DND-41 (cell line): ENCODE measurements around the gene TRPM3.

Experiments
- ATAC-seq: fragments of 200-7000 bp; cut with Tn5 transposase; 3 replicates; pipeline ENCODE4 v1.9.1; 2021; ENCODE audit warnings: low read depth; ENCODE audit not compliant: insufficient read depth
- DNase-seq: peaks from one replicate; pipeline ENCODE4 v3.0.0-alpha.2; 2020
- H2AFZ ChIP-seq: 2 replicates; pipeline ENCODE4 v1.6.0; 2012; ENCODE audit warnings: low read depth, low read length
- H3K27ac ChIP-seq: 2 replicates; pipeline ENCODE4 v1.5.1; 2012; ENCODE audit warnings: low read length, inconsistent platforms
- H3K27me3 ChIP-seq: fragments of 200-600 bp; sonication (generic); 2 replicates; pipeline ENCODE4 v1.6.0; 2012; ENCODE audit warnings: low read length, mild to moderate bottlenecking, inconsistent platforms; ENCODE audit not compliant: insufficient read depth, poor library complexity
- H3K36me3 ChIP-seq: 2 replicates; pipeline ENCODE4 v1.5.1; 2012; ENCODE audit warnings: low read length, inconsistent platforms; ENCODE audit not compliant: insufficient read depth
- H3K4me1 ChIP-seq: 2 replicates; pipeline ENCODE4 v1.5.1; 2012; ENCODE audit warnings: mild to moderate bottlenecking, low read length; ENCODE audit not compliant: insufficient read depth
- H3K4me2 ChIP-seq: 2 replicates; pipeline ENCODE4 v1.6.0; 2012; ENCODE audit warnings: mild to moderate bottlenecking, moderate library complexity, low read length, inconsistent platforms; ENCODE audit not compliant: insufficient read depth
- H3K4me3 ChIP-seq, 2 experiments: fragments of 200-600 bp in 1 of 2; shearing (Covaris generic) in 1 of 2; 2 replicates each; pipeline ENCODE4 v1.5.1; 2012 to 2016; ENCODE audit warnings: inconsistent platforms in 2 of 2, low read length in 2 of 2, mild to moderate bottlenecking in 2 of 2, low read depth in 1 of 2, moderate library complexity in 1 of 2
- H3K79me2 ChIP-seq: 2 replicates; pipeline ENCODE4 v1.6.0; 2012; ENCODE audit warnings: low read length, inconsistent platforms; ENCODE audit not compliant: insufficient read depth
- H3K9ac ChIP-seq: 2 replicates; pipeline ENCODE4 v1.6.0; 2012; ENCODE audit warnings: low read depth, mild to moderate bottlenecking, inconsistent platforms, low read length, moderate library complexity
- H3K9me3 ChIP-seq: 2 replicates; pipeline ENCODE4 v1.5.1; 2012; ENCODE audit warnings: low read length, moderate library complexity, mild to moderate bottlenecking, inconsistent platforms; ENCODE audit not compliant: insufficient read depth, severe bottlenecking
- H4K20me1 ChIP-seq: 2 replicates; pipeline ENCODE4 v1.6.0; 2012; ENCODE audit warnings: low read length; ENCODE audit not compliant: insufficient read depth
- EZH2 ChIP-seq: IDR thresholded peaks from 3 replicates; pipeline ENCODE4 v1.6.1; 2012; ENCODE audit warnings: borderline replicate concordance, low read depth, mild to moderate bottlenecking, moderate library complexity, low read length, inconsistent platforms; ENCODE audit not compliant: severe bottlenecking
- TF ChIP-seq, protein P1 (sequence below): IDR thresholded peaks from 2 replicates; pipeline ENCODE4 v1.5.1; 2012; ENCODE audit warnings: borderline replicate concordance, low read length, moderate library complexity, mild to moderate bottlenecking; ENCODE audit not compliant: poor library complexity, severe bottlenecking; ENCODE audit errors: extremely low read depth

TRPM3 gene

DNA sequence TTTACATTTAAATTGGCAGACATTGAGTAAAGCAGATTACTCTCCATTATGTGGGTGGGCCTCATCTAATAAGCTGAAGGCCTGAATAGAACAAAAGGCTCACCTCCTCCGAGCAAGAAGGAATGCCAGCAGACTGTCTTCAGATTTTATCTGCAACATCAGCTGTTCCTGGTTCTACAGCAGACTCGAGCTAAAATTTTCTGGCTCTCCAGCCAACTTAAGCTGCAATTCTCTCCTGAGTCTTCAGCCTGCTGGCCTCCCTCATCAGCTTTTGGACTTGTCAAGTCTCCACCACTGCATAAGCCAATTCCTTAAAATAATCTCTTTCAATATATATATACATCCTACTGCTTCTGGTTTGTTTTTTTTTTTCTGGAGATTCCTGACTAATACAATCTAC is 12.5 kb downstream of the TRPM3 start:
- no peaks in the 10 kb centered on the region for H4K20me1 ChIP-seq
- no peaks in the 10 kb centered on the region for H3K9me3 ChIP-seq
- H3K79me2 ChIP-seq, result no peaks in the 10 kb centered on the region
- no peak overlapping the region for H3K9ac ChIP-seq
- ATAC-seq, result no peak
- no peak overlapping the region for H3K4me2 ChIP-seq
- H3K4me3 ChIP-seq, result no peak overlapping the region
- H3K27ac ChIP-seq, result no peak overlapping the region
- TF ChIP-seq, protein P1, sequence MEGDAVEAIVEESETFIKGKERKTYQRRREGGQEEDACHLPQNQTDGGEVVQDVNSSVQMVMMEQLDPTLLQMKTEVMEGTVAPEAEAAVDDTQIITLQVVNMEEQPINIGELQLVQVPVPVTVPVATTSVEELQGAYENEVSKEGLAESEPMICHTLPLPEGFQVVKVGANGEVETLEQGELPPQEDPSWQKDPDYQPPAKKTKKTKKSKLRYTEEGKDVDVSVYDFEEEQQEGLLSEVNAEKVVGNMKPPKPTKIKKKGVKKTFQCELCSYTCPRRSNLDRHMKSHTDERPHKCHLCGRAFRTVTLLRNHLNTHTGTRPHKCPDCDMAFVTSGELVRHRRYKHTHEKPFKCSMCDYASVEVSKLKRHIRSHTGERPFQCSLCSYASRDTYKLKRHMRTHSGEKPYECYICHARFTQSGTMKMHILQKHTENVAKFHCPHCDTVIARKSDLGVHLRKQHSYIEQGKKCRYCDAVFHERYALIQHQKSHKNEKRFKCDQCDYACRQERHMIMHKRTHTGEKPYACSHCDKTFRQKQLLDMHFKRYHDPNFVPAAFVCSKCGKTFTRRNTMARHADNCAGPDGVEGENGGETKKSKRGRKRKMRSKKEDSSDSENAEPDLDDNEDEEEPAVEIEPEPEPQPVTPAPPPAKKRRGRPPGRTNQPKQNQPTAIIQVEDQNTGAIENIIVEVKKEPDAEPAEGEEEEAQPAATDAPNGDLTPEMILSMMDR, result no peak
- TF ChIP-seq EZH2, result no peak
- no peaks in the 10 kb centered on the region for H3K27me3 ChIP-seq
- no peaks in the 10 kb centered on the region for H3K4me1 ChIP-seq
- no peaks in the 10 kb centered on the region for H3K36me3 ChIP-seq
- H2AFZ ChIP-seq, result no peak overlapping the region
- no peak for DNase-seq

DNA sequence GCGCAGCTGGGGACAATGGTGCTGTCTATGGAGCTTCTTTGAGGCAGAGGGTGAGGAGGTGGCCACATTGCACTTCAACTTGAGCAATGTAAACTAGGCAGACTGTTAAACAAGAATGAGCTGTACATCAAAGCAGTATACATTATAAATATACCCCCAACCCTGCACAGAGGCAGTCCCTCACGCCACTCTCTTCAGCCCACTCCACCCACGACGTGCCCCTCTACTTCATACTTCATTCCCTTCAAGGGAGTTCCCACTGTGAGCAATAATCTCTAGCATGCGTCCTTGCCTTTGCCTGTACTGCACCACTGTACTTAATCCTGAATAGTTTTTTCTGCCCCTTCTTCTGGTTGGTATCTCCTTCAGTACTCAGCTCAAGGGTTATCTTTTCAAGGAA is 14.4 kb downstream of the TRPM3 start:
- H3K4me3 ChIP-seq, result no peak overlapping the region
- no peaks in the 10 kb centered on the region for H3K27me3 ChIP-seq
- no peak for ATAC-seq
- no peaks in the 10 kb centered on the region for H3K9me3 ChIP-seq
- no peaks in the 10 kb centered on the region for H3K4me1 ChIP-seq
- no peak overlapping the region for H3K4me2 ChIP-seq
- no peaks in the 10 kb centered on the region for H4K20me1 ChIP-seq
- no peak overlapping the region for H3K27ac ChIP-seq
- DNase-seq, result no peak
- no peak overlapping the region for H2AFZ ChIP-seq
- no peak for TF ChIP-seq EZH2
- TF ChIP-seq, protein P1, result no peak
- no peaks in the 10 kb centered on the region for H3K36me3 ChIP-seq
- H3K79me2 ChIP-seq, result no peaks in the 10 kb centered on the region
- H3K9ac ChIP-seq, result no peak overlapping the region

DNA sequence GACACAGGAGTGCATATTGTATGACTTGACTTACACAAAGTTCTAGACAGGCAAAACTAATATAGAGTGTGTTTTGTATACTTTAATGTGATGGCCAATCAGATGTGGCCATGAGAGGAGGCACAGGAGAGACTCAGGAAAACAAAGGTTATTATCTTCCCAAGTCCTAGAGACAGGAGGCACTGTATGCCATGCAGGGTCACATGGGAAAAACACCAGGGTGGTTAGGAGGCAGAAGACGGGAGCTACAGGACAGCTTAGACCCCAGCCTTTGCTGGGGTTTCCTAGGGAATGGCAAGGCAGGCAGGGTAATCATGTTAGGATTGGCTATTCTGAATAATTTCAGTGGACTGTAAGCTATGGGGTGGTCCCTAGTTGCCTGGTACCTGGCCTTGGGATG is 16.2 kb downstream of the TRPM3 start:
- ATAC-seq, result no peak
- no peak overlapping the region for H3K4me3 ChIP-seq
- H2AFZ ChIP-seq, result no peak overlapping the region
- no peaks in the 10 kb centered on the region for H3K4me1 ChIP-seq
- H3K9ac ChIP-seq, result no peak overlapping the region
- no peaks in the 10 kb centered on the region for H4K20me1 ChIP-seq
- H3K4me2 ChIP-seq, result no peak overlapping the region
- no peaks in the 10 kb centered on the region for H3K27me3 ChIP-seq
- H3K36me3 ChIP-seq, result no peaks in the 10 kb centered on the region
- H3K79me2 ChIP-seq, result no peaks in the 10 kb centered on the region
- no peaks in the 10 kb centered on the region for H3K9me3 ChIP-seq
- no peak overlapping the region for H3K27ac ChIP-seq
- TF ChIP-seq, protein P1, result no peak
- TF ChIP-seq EZH2, result no peak
- no peak for DNase-seq

DNA sequence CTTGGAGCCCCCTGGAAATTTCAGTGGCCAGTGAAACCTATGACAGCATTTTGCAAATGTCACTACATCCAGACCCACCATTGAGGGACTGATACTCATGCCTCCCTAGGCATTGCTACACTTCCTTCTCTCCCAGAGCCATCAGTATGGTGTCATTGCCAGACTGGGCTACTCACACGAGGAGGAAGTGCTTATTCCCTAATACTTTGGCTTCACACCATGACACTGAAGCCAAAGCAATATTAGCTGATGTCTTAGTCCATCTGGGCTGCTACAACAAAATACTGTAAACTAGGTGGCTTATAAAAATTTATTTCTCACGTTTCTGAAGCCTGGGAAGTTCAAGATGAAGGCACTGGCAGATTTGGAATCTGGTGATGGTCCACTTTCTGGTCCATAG is 22.6 kb downstream of the TRPM3 start:
- TF ChIP-seq, protein P1, result no peak
- no peak for TF ChIP-seq EZH2
- no peak for ATAC-seq
- Histone ChIP-seq H3K27me3 (no peaks in the 10 kb centered on the region), H4K20me1 (no peaks in the 10 kb centered on the region), H3K4me2 (no peak overlapping the region), H3K27ac (no peak overlapping the region), H3K9me3 (no peaks in the 10 kb centered on the region), H2AFZ (no peak overlapping the region), H3K36me3 (no peaks in the 10 kb centered on the region), H3K9ac (no peak overlapping the region), H3K4me1 (no peaks in the 10 kb centered on the region), H3K79me2 (no peaks in the 10 kb centered on the region), H3K4me3 (no peak overlapping the region)
- DNase-seq, result no peak
